ENCODE measurements around the gene SPTBN1.

DNA sequence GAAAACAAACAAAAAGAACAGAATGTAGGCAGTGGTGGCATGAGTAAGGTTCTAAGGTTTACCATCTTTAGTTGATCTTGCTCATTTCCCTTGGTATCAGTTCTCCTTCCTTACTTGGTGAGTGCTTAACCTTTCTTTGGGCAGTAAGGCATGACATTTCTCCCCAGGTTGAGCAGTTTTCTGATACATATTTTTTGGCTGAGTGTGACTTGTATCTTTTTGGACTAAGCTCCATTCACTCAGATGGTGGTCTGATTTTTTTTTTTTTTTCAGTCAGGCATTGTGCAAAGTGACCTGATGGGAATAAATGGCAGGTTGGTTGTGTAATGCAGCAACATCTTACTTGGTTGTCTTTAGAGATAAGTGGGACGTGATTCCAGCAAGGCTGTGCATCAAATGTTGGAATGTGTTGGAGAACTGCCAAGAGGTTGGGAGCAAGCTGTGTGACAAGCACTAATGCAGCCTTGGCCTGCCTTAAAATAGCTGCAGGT is 15.1 kb downstream of the SPTBN1 start:
- no peak for TF ChIP-seq CTCF (IDR thresholded peaks at IDR 0.05; ENCODE audit: poor library complexity)
- TF ChIP-seq EZH2 (IDR thresholded peaks at IDR 0.05; ENCODE audit: borderline replicate concordance) = no peak
- TF ChIP-seq EZH2phosphoT487 (IDR thresholded peaks at IDR 0.05; ENCODE audit: low read depth, severe bottlenecking, unreplicated experiment) = no peak
